Activated naive CD4-positive, alpha-beta T cell treated with anti-CD3 and anti-CD28 coated beads, Interleukin-2, amount 50 U/mL, for 16 hours (primary cell): ENCODE data around the gene RFTN1.

ENCODE experiments used
- DNase-seq: peaks from one replicate; pipeline ENCODE4 v3.0.0-alpha.2; 2020

The RFTN1 gene

DNA sequence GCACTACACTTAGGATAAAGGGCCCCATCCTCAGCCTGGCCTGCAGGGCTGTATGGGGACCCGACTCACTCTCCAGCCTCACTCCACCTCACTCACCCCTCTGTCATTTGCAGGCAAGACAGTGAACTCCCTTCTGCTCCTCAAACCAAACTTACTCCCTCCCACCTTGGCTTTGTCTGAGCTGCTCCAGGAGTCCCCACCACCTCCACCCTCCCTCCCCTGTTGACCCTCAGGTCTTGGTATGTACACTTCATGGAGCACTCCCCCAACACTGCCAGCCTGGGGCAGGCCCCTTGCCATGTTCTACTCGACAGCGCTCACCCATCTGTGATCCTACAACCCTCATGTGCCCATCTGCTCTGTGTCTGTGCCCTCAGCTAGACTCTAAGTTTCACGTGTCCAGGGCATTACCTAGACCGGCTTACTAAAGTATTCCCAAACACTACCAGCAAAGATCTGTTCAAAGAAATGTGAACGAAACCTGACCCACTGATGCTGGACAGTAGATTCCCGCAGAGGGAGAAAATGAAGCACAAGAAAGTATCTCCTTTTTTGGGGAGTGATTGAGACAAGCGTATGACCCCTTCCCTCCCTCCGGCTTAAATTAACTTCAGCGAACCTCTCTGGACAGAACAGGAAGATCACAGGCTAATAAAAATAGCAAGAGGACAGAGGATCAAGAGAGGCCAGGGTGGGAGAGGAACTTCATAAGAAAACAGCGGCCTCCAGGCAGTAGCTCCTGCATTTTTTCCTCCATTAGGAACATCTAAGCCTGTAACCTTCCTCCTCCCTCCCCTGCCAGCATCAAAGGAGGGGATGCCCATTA is 113.2 kb downstream of the RFTN1 start:
- no peak for DNase-seq

DNA sequence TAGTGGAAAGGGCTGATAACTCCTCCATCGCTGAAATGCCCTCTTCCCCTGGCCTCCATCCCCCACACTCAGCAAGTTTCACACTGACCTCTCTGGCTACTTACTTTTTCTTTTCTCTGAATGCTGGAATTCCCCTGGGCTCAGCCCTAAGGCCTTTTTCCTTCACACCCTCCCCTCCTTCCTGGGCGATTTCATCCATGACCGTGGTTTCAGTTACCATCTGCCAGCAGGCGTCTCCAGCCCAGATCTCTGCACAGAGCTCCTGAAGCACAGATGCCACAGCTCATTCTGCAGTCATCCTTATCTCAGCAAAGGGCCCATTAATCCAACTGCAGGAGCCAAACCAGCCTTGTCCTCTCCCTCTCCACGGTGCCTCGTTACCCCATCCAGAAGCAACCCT is 114.0 kb downstream of the RFTN1 start:
- DNase-seq = no peak

DNA sequence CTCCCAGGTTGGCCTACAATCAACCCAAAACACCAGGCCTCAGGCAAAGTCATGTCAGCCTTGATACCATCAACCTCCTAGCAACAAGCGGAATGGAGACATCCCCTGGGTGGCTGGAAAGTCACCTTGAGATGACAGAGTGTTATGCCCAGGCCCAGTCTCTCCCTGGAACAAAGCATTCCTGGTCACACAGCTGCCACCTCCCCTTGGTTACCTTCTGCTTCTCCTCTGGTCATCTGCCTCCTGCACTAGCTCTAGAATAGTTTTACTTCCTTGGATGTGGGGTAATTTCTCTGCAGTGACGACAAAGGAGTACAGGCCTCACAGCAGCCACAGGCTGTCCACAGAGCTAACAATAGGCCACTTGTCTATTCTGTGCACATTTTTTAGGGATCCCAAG is 114.9 kb downstream of the RFTN1 start:
- DNase-seq = no peak

DNA sequence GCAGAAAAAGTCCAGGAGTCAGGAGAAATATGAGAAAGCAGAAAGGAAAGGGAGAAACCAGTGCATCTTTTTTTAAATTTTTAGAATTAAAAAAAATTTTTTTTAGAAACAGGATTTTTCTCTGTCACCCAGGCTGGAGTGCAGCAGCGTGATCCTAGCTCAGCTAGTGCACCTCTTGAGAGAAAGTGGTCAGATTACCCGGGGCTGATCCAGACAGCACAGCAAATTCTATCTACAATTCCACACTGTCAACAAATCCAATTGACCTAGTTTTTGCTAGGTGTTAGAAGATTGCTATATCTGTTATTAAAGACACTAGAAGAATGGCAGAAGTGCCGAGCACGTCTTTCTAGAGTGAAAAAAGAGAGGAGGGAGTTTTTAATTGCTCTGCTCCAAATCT is 117.3 kb downstream of the RFTN1 start:
- DNase-seq = no peak

DNA sequence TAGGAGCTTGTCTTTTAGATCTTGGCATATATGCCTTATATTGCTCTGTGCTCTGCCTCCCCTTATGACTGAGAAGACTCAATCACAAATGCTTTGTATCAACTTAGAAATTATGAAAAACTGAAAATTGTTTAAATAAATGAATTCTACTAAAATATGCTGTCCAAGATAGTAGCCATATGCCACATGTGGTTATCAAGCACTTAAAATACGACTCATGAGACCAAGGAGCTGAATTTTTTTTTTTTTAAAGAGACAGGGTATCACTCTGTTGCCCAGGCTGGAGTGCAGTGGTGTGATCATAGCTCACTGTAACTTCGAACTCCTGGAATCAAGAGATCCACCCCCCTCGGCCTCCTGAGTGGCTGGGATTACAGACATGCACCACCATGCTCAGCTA is 118.3 kb downstream of the RFTN1 start:
- no peak for DNase-seq

DNA sequence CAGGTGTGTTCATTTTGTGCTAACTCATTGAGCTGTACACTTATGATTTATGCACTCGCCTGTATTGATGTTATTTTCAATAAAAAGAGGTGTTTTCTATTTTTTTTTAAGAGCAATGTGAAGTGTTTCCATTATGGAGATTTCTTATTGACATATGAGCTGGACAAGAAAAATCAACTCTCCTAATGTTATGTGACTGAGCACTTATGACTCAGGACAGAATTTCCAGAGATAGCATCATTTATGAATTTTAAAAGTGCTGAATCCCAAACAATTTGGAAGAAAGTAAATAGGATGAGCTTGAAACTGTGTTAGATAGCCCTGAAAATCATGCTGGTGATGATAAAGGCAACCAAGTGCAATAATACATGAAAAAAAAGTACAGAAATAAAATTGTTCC is 118.9 kb downstream of the RFTN1 start:
- no peak for DNase-seq

DNA sequence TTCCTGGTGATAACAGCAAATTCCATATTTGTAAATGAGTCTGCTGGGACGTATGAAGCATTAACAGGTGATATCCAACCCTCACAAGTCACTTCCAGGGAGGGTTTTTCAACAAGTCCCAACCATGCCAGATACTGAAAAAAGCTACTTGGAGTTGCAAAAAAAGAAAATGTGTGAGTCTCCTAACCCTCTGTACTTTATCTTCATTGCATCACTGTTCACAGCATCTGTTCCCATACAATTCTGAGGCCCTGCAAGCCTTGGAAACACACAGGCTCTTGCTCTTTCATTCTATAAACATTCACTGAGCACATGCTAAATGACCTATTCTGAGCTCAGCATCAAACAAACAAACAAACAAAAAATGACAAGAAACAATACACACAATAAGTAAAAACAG is 120.8 kb downstream of the RFTN1 start:
- no peak for DNase-seq

DNA sequence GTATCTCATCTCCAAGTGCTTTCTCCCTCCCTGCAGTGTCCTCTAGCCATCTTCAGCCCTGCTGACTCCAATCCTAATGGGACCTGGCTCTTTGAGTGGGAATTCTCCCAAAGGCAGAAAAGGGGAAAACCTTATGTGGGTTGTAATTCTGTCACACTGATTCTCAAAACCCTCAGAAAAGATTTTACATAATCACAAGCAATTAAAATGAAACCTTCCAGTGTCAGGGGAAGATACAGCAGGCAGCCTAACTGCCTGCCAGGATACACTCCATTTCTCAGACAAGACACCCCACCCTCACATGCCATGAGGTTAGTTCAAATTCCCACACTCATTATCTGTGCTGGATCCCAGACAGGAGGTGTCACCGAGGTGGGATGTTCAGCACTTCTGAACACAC is 121.4 kb downstream of the RFTN1 start:
- no peak for DNase-seq

DNA sequence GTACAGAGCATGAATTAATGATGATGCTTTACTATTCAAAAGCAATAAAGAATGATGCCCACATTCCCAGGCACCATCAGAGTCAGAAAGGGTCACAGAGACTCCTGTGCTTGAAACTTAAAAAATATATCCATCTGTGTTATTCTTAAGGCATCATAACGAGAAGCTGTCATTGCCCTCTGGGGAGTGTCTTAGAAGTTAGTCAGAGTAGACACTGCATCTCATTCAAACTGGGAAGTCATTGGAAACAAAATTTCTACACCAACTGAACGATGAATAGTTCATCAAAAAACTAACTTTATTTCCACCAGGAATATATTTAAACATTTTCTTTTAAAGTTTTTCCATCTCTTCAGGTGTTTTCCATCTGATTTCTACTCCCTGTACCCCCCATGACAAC is 122.9 kb downstream of the RFTN1 start:
- DNase-seq = no peak

DNA sequence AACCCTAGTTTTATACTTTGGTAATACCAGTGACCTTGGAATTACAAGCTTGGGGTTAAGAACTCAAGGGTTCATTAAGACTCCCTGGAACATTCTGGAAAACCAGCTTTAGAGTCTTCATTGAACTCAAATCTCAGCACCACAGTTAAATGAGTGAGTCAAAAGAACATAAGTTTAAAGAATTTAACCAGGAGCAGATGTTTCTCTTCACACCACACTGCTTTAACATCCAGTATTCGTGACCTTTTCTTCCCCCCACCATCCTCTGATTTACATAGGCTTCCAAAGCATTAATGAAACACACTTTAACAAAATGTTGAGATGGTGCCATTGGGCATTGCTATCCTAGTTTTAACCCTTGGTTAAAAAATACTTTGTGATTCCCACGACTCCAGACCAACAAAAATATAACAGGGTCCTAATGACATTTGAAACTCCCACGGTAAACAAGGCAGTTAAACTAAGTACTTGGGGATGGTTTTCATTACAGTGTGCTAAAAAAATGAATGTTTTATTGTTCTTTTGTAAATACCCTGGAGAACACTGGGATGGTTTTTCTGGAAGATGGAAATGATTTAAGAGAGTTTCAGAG is 124.6 kb downstream of the RFTN1 start:
- DNase-seq = no peak

DNA sequence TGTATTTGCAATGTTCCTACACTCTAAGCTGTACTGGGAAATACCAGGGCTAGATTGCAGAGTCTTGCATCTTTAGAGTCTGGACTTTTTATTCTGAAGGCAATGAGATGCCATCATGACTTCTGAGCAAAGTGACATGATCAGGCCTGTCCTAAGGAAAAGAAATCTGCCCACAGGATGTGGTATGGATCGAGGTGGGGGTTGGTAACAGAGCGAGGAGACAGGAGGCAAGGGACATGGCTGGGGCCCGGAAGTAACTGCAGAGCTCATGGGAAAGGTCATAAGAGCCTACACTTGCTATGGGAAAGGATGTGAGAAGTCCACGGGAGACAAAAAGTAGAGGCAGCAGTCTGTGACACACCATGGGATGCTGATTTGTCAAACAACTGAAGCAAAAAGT is 126.9 kb downstream of the RFTN1 start:
- DNase-seq = no peak

DNA sequence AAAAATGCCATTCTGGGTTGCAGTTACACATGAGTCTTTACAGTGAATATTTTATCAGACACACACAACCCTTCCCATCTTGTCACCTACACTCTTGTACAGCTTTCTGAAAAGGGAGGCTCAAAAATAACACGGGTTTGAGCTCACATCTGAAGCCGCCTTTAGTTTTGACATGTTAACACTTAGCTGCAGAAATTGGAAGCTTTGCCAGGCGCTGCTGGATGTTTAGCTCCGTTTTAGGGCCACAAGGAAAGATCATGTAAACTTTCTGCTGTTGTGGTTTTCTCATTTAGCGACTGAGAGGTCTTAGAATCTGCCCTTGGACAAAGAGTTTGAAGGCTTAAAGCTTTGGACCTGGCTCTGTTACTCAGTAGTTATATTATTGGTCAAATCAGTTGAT is 128.3 kb downstream of the RFTN1 start:
- DNase-seq = no peak

DNA sequence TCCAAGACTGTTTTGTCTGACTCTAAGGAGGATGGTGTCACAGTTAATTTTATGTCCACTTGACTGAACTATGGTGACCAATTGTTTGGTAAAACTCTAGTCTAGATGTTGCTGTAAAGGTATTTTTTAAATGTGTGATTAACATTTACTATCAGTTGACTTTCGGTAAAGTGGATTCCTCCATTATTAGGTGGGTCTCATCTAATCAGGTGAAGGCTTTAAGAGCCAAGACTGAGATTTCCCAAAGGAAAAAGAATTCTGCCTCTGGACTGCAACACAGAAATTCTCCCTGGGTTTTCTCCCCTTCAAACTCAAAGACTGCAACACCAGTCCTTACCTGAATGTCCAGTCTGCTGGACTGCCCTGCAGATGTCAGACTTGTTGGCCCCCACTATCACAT is 129.6 kb downstream of the RFTN1 start:
- DNase-seq = no peak

DNA sequence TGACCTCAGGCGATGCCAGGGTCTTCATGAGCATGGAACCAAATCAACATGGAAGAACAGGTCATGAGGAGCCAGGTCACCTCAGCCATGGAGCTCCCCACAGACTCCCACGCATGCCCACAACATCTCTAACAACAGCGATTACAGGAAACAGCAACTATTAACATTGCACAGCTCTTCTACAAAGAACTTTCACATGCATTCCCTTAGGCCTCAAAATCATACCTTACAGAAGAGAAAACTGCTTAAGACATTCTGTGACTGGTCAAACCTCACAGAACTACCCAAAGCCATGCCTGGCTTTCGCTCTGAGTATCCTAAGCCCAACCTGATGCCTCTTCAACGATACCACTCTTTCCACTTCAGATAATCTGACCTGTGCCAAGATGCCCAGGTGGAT is 130.7 kb downstream of the RFTN1 start:
- no peak for DNase-seq

DNA sequence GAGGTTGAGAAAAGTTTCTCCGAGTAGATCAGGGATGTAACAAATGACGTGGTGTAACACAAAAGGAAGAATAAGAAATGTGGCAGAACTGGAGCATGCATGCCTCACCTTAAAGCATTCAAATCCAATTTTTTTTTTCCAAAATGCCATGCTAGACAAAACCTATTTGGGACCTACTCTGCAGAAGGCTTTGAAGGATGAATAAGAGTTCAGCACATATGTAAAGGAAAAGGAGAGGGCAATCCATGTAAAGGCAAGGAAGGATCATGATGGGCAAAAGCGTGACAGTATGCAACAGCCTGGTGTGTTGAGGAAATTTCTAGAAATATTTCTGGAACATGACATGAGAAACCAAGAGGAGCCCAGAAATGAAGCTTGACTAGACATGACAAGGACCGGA is 132.1 kb downstream of the RFTN1 start:
- DNase-seq = no peak

DNA sequence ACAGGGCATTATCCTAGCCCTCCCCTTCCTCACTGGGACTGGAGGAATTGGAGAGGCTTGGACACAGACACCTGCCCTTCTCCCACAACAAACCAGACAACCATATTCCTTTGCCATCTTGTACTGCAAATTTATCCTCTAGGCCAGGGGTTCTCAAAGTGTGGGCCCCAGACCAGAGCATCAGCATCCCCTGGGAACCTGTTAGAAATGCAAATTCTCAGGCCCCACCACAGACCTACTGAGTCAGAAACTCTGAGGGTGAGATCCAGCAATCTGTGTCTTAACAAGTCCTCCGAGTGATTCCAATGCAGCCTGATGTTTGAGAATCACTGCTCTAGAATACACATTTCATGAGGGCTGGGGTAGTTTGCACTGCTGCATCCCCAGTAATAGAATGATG is 133.1 kb downstream of the RFTN1 start:
- DNase-seq = no peak

DNA sequence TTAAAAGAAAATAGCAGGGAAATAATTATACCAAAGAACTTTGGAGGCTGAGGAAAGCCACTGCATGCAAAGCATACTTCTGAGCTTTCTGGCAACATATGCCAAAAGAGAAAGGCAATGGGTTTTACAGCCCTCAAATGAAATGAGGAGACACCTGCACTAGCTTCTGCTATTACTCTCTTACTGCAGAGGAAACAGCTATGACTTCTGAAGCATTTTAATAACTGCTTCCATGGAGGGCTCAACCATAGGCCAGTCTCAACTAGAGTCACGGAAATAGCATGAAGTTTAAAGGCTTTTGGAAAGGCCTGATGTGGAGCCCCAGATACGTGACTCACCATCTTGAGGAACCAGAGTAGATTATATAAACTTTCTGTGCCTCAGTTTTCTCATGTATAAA is 133.7 kb downstream of the RFTN1 start:
- DNase-seq = no peak

DNA sequence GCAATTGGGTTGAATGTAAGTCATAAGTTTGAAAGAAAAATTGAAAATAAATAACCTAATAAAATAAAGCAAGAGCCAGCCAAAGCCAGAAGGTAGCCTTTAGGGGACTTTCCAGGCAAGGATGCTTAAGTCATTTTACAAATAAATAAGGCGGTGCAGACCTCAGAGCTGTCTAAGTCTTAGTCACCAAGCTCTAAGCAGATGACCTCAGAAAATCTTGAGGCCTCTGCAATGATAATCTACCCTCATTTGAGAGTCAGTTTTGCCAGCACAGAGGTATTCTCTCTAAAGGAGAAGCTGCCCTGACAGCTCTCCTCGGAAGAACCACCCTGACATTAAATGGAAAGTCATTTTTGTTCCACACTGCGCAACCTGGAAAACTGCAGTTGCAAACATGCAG is 134.6 kb downstream of the RFTN1 start:
- no peak for DNase-seq

DNA sequence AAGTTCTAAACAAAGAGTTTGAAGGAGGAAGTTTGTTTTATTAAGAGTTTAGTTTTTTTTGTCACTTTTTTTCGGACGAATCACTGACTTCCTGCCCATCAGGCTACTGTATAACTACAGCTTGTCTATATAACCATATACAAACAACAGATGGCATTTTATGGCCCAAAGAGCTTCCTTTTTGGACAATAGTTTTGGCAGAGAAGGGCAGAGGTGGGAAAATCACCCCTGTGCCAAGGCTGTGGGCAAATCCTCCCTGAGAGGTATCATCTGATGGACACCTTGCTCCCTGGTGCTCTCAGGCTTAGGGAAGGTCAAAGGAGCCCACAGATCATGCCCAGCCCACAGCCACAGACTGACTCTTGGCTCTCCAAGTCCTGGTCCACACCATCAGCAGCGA is 135.1 kb downstream of the RFTN1 start:
- DNase-seq = no peak

DNA sequence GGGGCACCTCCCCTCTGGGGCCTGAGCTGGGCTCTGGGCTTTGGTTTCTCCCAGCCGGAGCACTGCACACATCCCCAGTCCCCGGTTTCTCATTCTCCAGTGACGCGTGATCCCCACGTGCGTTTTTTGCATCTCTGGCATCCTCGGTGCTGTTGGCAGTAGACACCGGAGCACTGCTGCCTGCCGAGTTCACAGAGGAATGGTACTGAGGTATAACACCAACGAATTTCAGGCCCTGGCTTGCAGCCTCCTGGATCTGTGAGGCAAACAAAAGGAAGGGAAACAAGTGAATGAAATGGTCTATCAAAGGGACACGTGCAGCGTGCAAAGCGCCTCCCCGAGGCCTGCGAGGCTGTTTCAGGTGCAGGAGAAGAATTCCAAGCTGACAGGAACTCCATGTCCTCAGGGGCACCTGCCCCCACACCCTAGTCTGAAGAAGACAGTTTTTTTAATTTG is 135.6 kb downstream of the RFTN1 start:
- no peak for DNase-seq

DNA sequence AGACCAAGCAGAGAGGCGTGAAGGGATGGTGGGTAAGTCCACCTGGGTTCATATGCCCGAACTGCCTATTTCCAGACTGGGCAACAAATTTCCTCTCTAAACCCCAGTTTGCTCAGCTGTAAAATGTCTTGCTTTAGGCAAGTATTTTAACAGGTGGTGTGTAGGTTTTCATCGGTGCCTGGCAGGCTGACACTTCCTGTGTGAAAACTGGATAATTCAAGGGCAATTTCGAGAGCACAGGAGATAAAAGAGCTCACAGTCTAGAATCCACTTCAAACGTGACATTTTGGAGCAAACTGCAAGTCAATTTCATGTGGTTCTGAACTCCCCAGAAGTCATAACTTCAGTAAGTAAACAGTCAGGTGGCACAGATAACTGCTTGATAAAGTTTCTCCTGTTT is 136.3 kb downstream of the RFTN1 start:
- DNase-seq = no peak

DNA sequence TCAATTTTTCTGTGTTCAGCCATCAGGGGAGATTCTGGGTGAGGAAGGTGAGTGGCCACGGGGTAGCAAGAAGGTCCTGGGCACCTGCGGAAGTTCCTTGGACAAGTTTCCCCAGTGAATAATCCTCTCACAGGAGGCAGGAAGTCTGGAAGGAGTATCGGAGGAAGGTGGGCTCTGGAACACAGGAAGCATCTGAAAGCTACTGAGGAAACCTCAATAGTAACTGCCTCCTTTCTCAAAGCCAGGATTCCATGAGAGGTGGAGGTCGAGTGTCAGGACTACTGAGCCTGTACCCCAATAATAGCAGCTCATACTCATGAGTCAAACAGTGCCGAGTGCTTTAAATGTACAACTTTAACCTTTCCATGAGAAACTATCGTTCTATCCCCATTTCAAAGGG is 137.6 kb downstream of the RFTN1 start:
- DNase-seq = no peak

DNA sequence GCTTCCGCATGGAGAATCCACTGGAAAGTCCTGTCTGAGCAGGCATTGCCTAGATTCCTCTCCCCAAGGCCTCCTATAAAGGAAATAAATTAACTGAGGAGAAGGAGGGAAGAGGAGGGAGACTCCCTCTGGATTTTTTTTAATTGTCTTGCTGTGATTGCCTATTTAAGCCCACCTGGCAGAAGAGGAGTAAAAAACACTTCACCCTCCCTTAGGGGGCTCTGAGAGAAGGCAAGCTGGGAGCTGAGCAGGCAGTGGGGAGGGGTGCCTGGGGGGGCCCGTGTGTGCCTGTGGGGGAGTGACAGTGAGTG is 138.6 kb downstream of the RFTN1 start:
- DNase-seq = no peak

DNA sequence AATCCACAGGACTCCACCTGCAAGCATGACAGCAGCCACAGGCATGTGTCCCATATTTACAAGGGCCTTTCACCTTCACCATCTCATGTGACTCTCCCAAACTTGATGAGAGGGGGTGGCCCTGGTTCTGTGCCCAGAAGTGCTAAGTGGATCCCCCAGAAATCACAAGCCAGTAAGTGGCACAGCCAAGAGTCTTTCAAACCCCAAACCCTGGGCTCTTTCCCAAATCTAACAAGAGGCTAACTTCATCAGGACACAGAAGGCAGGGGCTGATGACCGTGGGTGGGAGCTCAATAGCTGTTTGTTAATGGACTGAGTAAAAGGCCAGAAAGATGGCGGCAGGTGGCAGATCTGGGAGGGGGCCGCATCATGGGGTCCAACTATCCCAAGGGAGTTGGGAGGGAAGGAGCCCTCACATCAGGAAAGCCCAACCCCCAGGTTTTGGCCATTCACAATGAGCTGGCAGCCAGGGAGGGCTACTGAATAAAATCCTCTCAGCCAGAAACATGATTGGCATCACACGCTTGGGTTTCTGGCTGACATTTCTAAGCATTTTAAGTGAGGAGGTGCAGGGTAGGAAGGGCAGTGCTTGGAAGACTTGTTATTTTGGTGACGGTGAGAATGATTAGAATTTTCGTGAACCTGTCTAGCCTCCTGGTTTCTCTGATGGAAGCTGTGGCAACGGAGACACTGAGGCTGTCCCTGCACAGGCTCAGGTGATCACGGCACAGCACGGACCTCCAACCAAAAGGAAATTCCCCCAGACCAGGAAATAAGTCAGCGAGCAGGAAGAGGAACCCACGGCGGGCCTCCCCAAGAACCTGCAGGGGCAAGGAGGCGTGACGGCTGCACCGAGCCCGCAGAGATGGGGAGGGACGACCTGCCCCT is 139.2 kb downstream of the RFTN1 start:
- DNase-seq = no peak
